SKM-1 (cell line): Measurements from ENCODE around the gene XRN1.

Source experiments
- DNase-seq: peaks from one replicate; lab custom pipeline; 2025; ENCODE audit not compliant: unreplicated experiment; lab: John Stamatoyannopoulos, UW

Gene XRN1

DNA sequence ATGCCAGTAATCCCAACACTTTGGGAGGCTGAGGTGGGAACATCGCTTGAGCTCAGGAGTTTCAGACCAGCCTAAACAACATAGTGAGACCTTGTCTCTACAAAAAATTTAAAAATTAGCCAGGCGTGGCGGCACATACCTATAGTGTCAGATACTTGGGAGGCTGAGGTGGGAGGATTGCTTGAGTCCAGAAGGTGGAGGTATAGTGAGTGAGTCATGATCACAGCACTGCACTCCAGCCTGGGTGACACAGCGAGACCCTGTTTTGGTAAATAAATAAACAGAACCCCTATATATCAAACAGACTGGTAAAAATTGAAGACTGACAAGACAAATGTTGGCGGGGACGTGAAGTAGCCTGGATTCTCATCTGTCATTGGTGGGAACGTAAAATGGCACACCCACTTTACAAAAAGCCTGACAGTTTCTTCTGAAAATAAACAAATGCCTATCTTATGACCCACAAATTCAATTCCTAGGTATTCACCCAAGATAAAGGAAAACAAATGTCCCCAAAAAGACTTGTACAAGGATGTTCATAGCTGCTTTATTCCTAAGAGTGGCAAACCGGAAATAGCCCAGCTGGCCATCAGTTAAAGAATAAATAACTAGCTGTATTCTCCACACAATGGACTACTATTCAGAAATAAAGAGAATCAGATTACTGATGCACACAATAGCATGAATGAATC, 175.5 kb downstream of the XRN1 start:
- DNase-seq: no peak

DNA sequence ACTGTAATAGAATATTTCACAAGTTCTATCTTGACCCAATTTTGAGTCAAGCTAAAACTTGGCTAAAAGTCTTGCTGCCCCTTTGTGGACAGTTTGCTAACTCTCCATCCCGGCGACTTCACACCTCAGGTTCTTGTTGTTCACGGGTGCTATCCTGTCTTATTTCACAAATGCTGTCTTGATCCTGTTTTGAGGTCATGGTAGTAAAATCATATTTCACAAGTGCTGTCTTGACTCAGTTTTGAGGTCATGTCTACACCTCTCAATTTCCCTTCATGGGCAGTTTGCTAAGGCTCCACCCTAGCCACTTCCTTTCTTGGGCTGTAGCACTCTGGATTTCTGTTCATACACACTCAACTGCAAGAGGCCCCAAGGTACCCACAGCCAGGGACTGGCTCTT, 177.4 kb downstream of the XRN1 start:
- peak; percentile 86 for DNase-seq

DNA sequence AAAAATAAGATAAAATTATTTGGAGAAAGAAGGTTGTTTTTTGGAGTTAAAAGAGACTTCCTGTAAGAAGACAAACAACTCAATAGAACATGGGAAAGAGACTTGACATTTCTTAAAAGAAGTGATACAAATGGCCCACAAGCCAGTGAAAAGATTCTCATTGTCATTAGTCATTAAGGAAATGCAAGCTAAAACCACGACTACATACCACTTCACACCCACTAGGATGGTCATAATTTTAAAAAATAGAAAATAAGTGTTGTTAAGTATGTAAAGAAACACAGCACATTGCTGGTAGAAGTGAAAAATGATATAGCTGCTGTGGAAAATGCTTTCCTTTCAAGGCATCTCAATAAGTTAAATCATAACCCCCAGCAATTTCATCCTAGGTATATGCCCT, 178.1 kb downstream of the XRN1 start:
- DNase-seq: no peak

DNA sequence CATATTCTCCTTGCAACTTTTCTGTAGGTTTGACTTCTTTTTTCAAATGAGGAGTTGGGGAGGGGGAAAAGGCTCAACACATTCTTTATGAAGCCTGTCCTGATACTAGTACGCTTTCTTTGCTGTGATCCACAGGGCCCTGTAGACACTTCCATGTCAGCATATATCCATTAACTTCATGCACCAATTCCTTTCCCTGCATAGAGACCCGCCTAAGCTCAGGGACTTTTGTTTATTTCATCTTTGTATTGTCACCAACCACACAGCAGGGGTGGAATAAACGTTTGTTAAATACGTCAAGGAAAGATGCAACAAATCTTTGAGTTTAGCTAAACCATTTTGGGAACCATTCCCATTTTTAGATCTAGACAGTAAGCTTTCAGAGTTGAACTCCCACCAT, 179.4 kb downstream of the XRN1 start:
- no peak for DNase-seq

DNA sequence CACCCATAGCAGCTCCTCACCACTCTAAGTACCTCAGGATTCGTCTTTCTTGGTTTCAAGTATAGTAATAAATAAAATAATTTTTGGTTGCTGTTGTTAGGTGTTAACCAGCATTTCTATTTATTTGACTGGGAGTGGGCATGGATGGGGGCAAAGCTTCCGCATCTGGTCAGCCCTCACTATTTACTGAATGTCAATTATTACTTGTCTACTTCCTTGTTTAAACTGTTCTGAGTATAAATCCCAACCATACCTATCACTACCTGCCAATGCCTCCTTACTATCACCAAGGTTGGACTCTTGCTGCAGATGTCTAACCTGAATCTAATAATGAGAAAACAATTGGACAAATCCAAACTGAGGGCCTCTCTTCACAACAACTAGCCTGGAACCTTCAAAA, 180.6 kb downstream of the XRN1 start:
- no peak for DNase-seq

DNA sequence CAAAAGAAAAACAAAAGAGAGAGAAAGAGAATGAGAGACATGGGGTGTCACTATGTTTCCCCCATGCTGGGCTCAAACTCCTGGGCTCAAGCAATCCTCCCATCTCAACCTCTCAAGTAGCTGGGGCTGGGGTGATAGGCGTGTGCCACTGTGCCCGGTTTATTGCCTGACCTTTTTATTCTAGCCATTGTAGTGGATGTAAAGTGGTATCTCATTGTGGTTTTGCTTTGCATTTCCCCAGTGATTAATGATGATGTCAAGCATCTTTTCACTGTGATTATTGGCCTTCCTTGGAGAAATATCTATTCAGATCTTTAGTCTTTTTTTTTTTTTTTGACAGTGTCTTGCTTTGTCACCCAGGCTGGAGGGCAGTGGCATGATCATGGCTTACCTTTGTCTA, 184.7 kb downstream of the XRN1 start:
- DNase-seq: no peak

GRCh38 chr3:142259359-142259758, 188.5 kb downstream of the XRN1 start:
- DNase-seq: no peak

GRCh38 chr3:142256712-142257333, 191.0 kb downstream of the XRN1 start:
- DNase-seq: no peak
